HepG2 (cell line): ENCODE measurements around the gene MYH9. TPM values are rescaled to one million over a fixed set of nuclear protein-coding genes. Genes with fewer than 3 reads are reported as not detected.

Experiments
- FOSL2 ChIP-seq: sonication (generic); formaldehyde crosslinking; IDR thresholded peaks from 2 replicates; pipeline ENCODE4 v1.4.0; 2020; ENCODE audit warnings: missing genetic modification reagents
- FOXO1 ChIP-seq: sonication (generic); formaldehyde crosslinking; IDR thresholded peaks from 2 replicates; pipeline ENCODE4 v1.4.0; 2020; ENCODE audit warnings: missing genetic modification reagents
- FOXP1 ChIP-seq, 2 experiments: fragments of 450-650 bp in 1 of 2; IDR thresholded peaks; 2 replicates each; pipeline ENCODE4 v1.6.1; 2017 to 2018; ENCODE audit warnings: antibody characterized with exemption in 1 of 2
- IRF2 ChIP-seq: IDR thresholded peaks from 2 replicates; pipeline ENCODE4 v1.6.1; 2018; ENCODE audit warnings: missing genetic modification reagents, missing compliant biosample characterization
- KLF16 ChIP-seq, 2 experiments: sonication (generic) in 1 of 2; formaldehyde crosslinking in 1 of 2; IDR thresholded peaks; 2 replicates each; pipeline versions ENCODE4 v1.6.1 to v1.8.0; 2016 to 2023; ENCODE audit warnings: missing genetic modification reagents in 2 of 2, missing compliant biosample characterization in 1 of 2
- NR2F1 ChIP-seq, 2 experiments: fragments of 450-650 bp in 1 of 2; formaldehyde crosslinking in 1 of 2; IDR thresholded peaks; 2 replicates each; pipeline versions ENCODE4 v1.5.0 to v1.6.1; 2016 to 2020; ENCODE audit warnings: mild to moderate bottlenecking in 1 of 2, missing compliant biosample characterization in 1 of 2, missing genetic modification reagents in 1 of 2, moderate library complexity in 1 of 2
- RBAK ChIP-seq: sonication (generic); formaldehyde crosslinking; IDR thresholded peaks from 2 replicates; pipeline ENCODE4 v1.5.1; 2020; ENCODE audit warnings: mild to moderate bottlenecking, missing genetic modification reagents
- RBFOX2 ChIP-seq: fragments of 200-400 bp; formaldehyde crosslinking; IDR thresholded peaks from 2 replicates; pipeline ENCODE4 v1.6.1; 2017; ENCODE audit warnings: low read depth, mild to moderate bottlenecking, low read length
- SAP130 ChIP-seq: IDR thresholded peaks from 2 replicates; pipeline ENCODE4 v1.6.1; 2016; ENCODE audit warnings: low read depth
- SMARCC2 ChIP-seq: fragments of 450-650 bp; IDR thresholded peaks from 2 replicates; pipeline ENCODE4 v1.6.1; 2017; ENCODE audit warnings: antibody characterized with exemption, mild to moderate bottlenecking
- SP5 ChIP-seq: IDR thresholded peaks from 2 replicates; pipeline ENCODE4 v1.6.1; 2016; ENCODE audit warnings: low read depth, borderline replicate concordance
- SRF ChIP-seq: IDR thresholded peaks from 2 replicates; pipeline ENCODE4 v1.6.1; 2011; ENCODE audit warnings: mild to moderate bottlenecking, low read depth, low read length, moderate library complexity
- SRSF1 ChIP-seq: fragments of 200-400 bp; formaldehyde crosslinking; optimal IDR thresholded peaks from 2 replicates; pipeline ENCODE3; 2017; ENCODE audit warnings: mild to moderate bottlenecking, low read depth, low read length, moderate library complexity
- TSC22D2 ChIP-seq: sonication (generic); formaldehyde crosslinking; IDR thresholded peaks from 2 replicates; pipeline ENCODE4 v1.5.1; 2020; ENCODE audit warnings: missing genetic modification reagents, mild to moderate bottlenecking, borderline replicate concordance
- ZNF232 ChIP-seq: sonication (generic); formaldehyde crosslinking; IDR thresholded peaks from 2 replicates; pipeline ENCODE4 v1.4.0; 2020; ENCODE audit warnings: missing genetic modification reagents, borderline replicate concordance
- ZNF343 ChIP-seq: sonication (generic); formaldehyde crosslinking; IDR thresholded peaks from 2 replicates; pipeline ENCODE4 v1.4.0; 2020; ENCODE audit warnings: mild to moderate bottlenecking, missing genetic modification reagents
- ZNF501 ChIP-seq: sonication (generic); formaldehyde crosslinking; IDR thresholded peaks from 2 replicates; pipeline ENCODE4 v1.5.1; 2020; ENCODE audit warnings: mild to moderate bottlenecking, moderate library complexity, missing genetic modification reagents
- ZNF652 ChIP-seq: IDR thresholded peaks from 2 replicates; pipeline ENCODE4 v1.6.1; 2016; ENCODE audit warnings: low read depth, borderline replicate concordance
- ZNF674 ChIP-seq: sonication (generic); formaldehyde crosslinking; IDR thresholded peaks from 2 replicates; pipeline ENCODE4 v1.5.0; 2020; ENCODE audit warnings: low read depth, mild to moderate bottlenecking, missing genetic modification reagents
- ZNF761 ChIP-seq: sonication (generic); formaldehyde crosslinking; conservative IDR thresholded peaks from 2 replicates; pipeline ENCODE4 v1.4.0; 2020; ENCODE audit warnings: mild to moderate bottlenecking, missing genetic modification reagents
- ZSCAN29 ChIP-seq: sonication (generic); formaldehyde crosslinking; conservative IDR thresholded peaks from 2 replicates; pipeline ENCODE4 v1.4.0; 2020; ENCODE audit warnings: mild to moderate bottlenecking, missing genetic modification reagents
- polyA plus RNA-seq, 8 experiments: library from polyadenylated mRNA; depleted of rRNA in 3 of 8; stranded (reverse) in 7 of 8; unstranded in 1 of 8; fragments of >200 nt; fragmentation: Illumina TruSeq in 4 of 8; extraction: Trizol in 4 of 8; gene quantifications; 2 replicates each; pipeline versions ENCODE4 v1.2.1 to v1.2.3, GENCODE V29; 2011 to 2016; ENCODE audit warnings: low read depth in 4 of 8, missing spikeins in 1 of 8, mixed read lengths in 1 of 8; ENCODE audit not compliant: insufficient read depth in 1 of 8
- total RNA-seq, 5 experiments: library from RNA; depleted of rRNA; stranded (reverse); fragments of >200 nt; fragmentation: Illumina TruSeq; extraction: Trizol; gene quantifications; 2 replicates each; pipeline ENCODE4 v1.2.3, GENCODE V29; 2016; ENCODE audit warnings: low read depth in 1 of 5
- TF ChIP-seq, protein P1 (sequence below): sonication (generic); formaldehyde crosslinking; conservative IDR thresholded peaks from 2 replicates; pipeline ENCODE4 v1.8.0; 2022; ENCODE audit warnings: mild to moderate bottlenecking, moderate library complexity, missing genetic modification reagents
- TF ChIP-seq, protein P2 (sequence below): sonication (generic); formaldehyde crosslinking; IDR thresholded peaks from 2 replicates; pipeline ENCODE4 v1.5.1; 2020; ENCODE audit warnings: missing genetic modification reagents, mild to moderate bottlenecking, borderline replicate concordance
- TF ChIP-seq, protein P3 (sequence below): sonication (generic); formaldehyde crosslinking; IDR thresholded peaks from 2 replicates; pipeline ENCODE4 v1.5.1; 2020; ENCODE audit warnings: mild to moderate bottlenecking, missing genetic modification reagents, moderate library complexity
- TF ChIP-seq, protein P4 (sequence below): IDR thresholded peaks from 2 replicates; pipeline ENCODE4 v1.6.1; 2016; ENCODE audit warnings: low read depth

MYH9 gene
- total and polyA plus RNA-seq, 2 of the 13 experiments (the other 11 are each of a cell fraction or from before 2014, with no cell fraction given) = 50.7 to 98.5 TPM

DNA sequence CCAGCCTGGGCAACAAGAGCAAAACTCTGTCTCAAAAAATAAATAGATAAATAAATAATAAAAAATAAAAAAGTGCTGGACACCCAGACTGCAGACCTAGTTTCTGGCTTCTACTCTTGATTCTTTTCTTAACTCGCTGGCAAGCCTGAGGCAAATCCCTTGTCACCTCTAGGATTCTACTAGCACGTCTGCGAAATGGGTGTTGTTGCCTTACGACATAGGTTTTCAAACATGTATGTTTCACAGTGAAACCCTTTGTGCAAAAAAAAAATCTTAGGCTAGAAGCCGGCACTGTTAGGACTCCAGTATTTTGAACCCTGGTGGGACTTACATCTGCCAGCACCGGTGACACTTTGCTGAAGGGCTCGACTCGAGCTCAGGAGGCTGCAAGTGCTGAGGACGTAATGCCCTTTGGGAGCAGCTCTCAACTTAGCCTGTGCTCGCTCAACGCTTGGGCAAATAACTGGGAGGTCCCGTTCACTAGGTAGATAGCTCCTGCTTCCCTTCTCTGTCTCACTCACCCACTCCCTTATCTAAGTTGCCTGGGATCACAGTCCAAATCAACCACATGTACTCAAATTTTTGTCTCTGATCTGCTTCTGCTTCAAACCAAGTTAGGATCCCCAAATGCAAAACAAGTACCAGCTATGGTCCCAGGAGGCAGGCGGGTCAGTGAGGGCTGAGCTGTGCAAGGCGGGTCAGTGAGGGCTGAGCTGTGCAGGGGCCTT, 34.7 kb upstream of the MYH9 start (continued):
- TF ChIP-seq FOSL2 (CRISPR knock-in tag) = no peak; the same call in 1 of the 2 replicates
- TF ChIP-seq, protein P1, sequence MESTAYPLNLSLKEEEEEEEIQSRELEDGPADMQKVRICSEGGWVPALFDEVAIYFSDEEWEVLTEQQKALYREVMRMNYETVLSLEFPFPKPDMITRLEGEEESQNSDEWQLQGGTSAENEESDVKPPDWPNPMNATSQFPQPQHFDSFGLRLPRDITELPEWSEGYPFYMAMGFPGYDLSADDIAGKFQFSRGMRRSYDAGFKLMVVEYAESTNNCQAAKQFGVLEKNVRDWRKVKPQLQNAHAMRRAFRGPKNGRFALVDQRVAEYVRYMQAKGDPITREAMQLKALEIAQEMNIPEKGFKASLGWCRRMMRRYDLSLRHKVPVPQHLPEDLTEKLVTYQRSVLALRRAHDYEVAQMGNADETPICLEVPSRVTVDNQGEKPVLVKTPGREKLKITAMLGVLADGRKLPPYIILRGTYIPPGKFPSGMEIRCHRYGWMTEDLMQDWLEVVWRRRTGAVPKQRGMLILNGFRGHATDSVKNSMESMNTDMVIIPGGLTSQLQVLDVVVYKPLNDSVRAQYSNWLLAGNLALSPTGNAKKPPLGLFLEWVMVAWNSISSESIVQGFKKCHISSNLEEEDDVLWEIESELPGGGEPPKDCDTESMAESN = no peak
- TF ChIP-seq ZNF232 (CRISPR knock-in tag) = 0 out of 2 replicates have a peak, but pooled peaks have one; percentile 15
- no peak; the same call in 1 of the 2 replicates for TF ChIP-seq ZNF652
- TF ChIP-seq IRF2 = peak; percentile 40; the same call in 1 of the 2 replicates
- TF ChIP-seq, protein P2, sequence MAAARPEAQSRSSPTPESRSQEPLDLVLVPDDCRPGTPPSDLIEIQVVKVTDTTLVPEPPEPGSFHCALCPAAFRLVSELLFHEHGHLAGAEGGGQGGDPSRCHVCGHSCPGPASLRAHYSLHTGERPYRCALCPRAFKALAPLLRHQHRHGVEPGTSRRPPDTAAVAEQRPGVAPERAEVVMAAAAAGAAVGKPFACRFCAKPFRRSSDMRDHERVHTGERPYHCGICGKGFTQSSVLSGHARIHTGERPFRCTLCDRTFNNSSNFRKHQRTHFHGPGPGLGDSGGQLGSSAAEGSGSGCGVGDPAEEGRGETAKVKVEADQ = peak; percentile 43; the same call in 1 of the 2 replicates
- no peak for TF ChIP-seq KLF16 (CRISPR knock-in tag; IDR thresholded peaks at IDR 0.05)
- TF ChIP-seq SRF = no peak
- TF ChIP-seq FOXO1 (CRISPR knock-in tag) = no peak
- 0 out of 2 replicates have a peak, but pooled peaks have one; percentile 36 for TF ChIP-seq ZSCAN29 (CRISPR knock-in tag)
- no peak for TF ChIP-seq SRSF1
- TF ChIP-seq ZNF501 (CRISPR knock-in tag) = peak; percentile 48; the same call in 1 of the 2 replicates
- no peak for TF ChIP-seq RBAK (CRISPR knock-in tag)
- TF ChIP-seq SP5 (CRISPR knock-in tag) = peak; percentile 28; the same call in 1 of the 2 replicates
- TF ChIP-seq TSC22D2 = no peak
- TF ChIP-seq SMARCC2 = no peak
- no peak for TF ChIP-seq ZNF674 (CRISPR knock-in tag)
- 0 out of 2 replicates have a peak, but pooled peaks have one; percentile 48 for TF ChIP-seq RBFOX2
- TF ChIP-seq, protein P3, sequence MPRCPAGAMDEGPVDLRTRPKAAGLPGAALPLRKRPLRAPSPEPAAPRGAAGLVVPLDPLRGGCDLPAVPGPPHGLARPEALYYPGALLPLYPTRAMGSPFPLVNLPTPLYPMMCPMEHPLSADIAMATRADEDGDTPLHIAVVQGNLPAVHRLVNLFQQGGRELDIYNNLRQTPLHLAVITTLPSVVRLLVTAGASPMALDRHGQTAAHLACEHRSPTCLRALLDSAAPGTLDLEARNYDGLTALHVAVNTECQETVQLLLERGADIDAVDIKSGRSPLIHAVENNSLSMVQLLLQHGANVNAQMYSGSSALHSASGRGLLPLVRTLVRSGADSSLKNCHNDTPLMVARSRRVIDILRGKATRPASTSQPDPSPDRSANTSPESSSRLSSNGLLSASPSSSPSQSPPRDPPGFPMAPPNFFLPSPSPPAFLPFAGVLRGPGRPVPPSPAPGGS (CRISPR knock-in tag) = no peak
- no peak for TF ChIP-seq FOXP1 (IDR thresholded peaks at IDR 0.05)
- peak; percentile 38; the same call in 1 of the 2 replicates for TF ChIP-seq FOXP1 (CRISPR knock-in tag; IDR thresholded peaks at IDR 0.05)
- peak; percentile 67 for TF ChIP-seq SAP130 (CRISPR knock-in tag)
- TF ChIP-seq, protein P4, sequence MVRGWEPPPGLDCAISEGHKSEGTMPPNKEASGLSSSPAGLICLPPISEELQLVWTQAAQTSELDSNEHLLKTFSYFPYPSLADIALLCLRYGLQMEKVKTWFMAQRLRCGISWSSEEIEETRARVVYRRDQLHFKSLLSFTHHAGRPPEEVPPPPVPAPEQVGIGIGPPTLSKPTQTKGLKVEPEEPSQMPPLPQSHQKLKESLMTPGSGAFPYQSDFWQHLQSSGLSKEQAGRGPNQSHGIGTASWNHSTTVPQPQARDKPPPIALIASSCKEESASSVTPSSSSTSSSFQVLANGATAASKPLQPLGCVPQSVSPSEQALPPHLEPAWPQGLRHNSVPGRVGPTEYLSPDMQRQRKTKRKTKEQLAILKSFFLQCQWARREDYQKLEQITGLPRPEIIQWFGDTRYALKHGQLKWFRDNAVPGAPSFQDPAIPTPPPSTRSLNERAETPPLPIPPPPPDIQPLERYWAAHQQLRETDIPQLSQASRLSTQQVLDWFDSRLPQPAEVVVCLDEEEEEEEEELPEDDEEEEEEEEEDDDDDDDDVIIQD = peak; percentile 30; the same call in 1 of the 2 replicates
- TF ChIP-seq ZNF343 (CRISPR knock-in tag) = no peak
- no peak for TF ChIP-seq ZNF761
- no peak for TF ChIP-seq NR2F1 (CRISPR knock-in tag; IDR thresholded peaks at IDR 0.05)
